ENCODE measurements around the gene ISX.
"Not testable (repeated sequence)": the region's sequence is repeated elsewhere in the genome, so short reads cannot be mapped to it uniquely, and the experiment has no call there.

Gene ISX

GRCh38 chr22:35034963-35035362, 31.0 kb upstream of the ISX start:
- no peak for FAIRE-seq
- no peak for DNase-seq (ENCODE audit: insufficient read length, low spot score)
- TF ChIP-seq TAF1 (IDR thresholded peaks at IDR 0.05; ENCODE audit: low read depth, low read length) = no peak
- TF ChIP-seq POU2F2 (IDR thresholded peaks at IDR 0.05; ENCODE audit: low read depth, low read length) = no peak
- TF ChIP-seq PAX5 (IDR thresholded peaks at IDR 0.05; ENCODE audit: insufficient read depth, low read length, severe bottlenecking) = no peak
- no peak for TF ChIP-seq POLR2AphosphoS5 (IDR thresholded peaks at IDR 0.05; ENCODE audit: low read depth, low read length)
- no peak for TF ChIP-seq POLR2A (IDR thresholded peaks at IDR 0.05; ENCODE audit: low read depth, low read length)
- no peak for TF ChIP-seq SPI1 (IDR thresholded peaks at IDR 0.05; ENCODE audit: low read depth, low read length)

- DNase-seq (ENCODE audit: insufficient read length, low spot score) = no peak
- peak; percentile 76 for FAIRE-seq
- TF ChIP-seq PAX5 (IDR thresholded peaks at IDR 0.05; ENCODE audit: insufficient read depth, low read length, severe bottlenecking) (no peak), POLR2A (IDR thresholded peaks at IDR 0.05; ENCODE audit: low read depth, low read length) (no peak), POLR2AphosphoS5 (IDR thresholded peaks at IDR 0.05; ENCODE audit: low read depth, low read length) (no peak), POU2F2 (IDR thresholded peaks at IDR 0.05; ENCODE audit: low read depth, low read length) (no peak), TAF1 (IDR thresholded peaks at IDR 0.05; ENCODE audit: low read depth, low read length) (no peak), SPI1 (IDR thresholded peaks at IDR 0.05; ENCODE audit: low read depth, low read length) (no peak)
Observed at GRCh38 chr22:35037089-35037488, 28.9 kb upstream of the ISX start.

- DNase-seq (ENCODE audit: insufficient read length, low spot score) (no peak), FAIRE-seq (no peak)
- TF ChIP-seq TAF1 (IDR thresholded peaks at IDR 0.05; ENCODE audit: low read depth, low read length) = no peak
Observed at GRCh38 chr22:35039625-35040024, 26.3 kb upstream of the ISX start.

- no peak for TF ChIP-seq POLR2AphosphoS5 (IDR thresholded peaks at IDR 0.05; ENCODE audit: low read depth, low read length)
- peak; percentile 59; the same call in 1 of the 2 replicates for TF ChIP-seq SPI1 (IDR thresholded peaks at IDR 0.05; ENCODE audit: low read depth, low read length)
- no peak for TF ChIP-seq TAF1 (IDR thresholded peaks at IDR 0.05; ENCODE audit: low read depth, low read length)
- no peak for TF ChIP-seq POLR2A (IDR thresholded peaks at IDR 0.05; ENCODE audit: low read depth, low read length)
- no peak for TF ChIP-seq POU2F2 (IDR thresholded peaks at IDR 0.05; ENCODE audit: low read depth, low read length)
- no peak for TF ChIP-seq PAX5 (IDR thresholded peaks at IDR 0.05; ENCODE audit: insufficient read depth, low read length, severe bottlenecking)
- no peak for DNase-seq (ENCODE audit: insufficient read length, low spot score)
- no peak for FAIRE-seq
Observed at GRCh38 chr22:35043252-35043933, 22.6 kb upstream of the ISX start.

GRCh38 chr22:35043934-35044319, 22.0 kb upstream of the ISX start:
- TF ChIP-seq PAX5 (IDR thresholded peaks at IDR 0.05; ENCODE audit: insufficient read depth, low read length, severe bottlenecking) (no peak), SPI1 (IDR thresholded peaks at IDR 0.05; ENCODE audit: low read depth, low read length) (no peak), POLR2AphosphoS5 (IDR thresholded peaks at IDR 0.05; ENCODE audit: low read depth, low read length) (no peak), POU2F2 (IDR thresholded peaks at IDR 0.05; ENCODE audit: low read depth, low read length) (no peak), TAF1 (IDR thresholded peaks at IDR 0.05; ENCODE audit: low read depth, low read length) (no peak), POLR2A (IDR thresholded peaks at IDR 0.05; ENCODE audit: low read depth, low read length) (no peak)
- no peak for DNase-seq (ENCODE audit: insufficient read length, low spot score)
- FAIRE-seq = no peak

GRCh38 chr22:35044607-35045390, 21.2 kb upstream of the ISX start:
- no peak for TF ChIP-seq POU2F2 (IDR thresholded peaks at IDR 0.05; ENCODE audit: low read depth, low read length)
- DNase-seq (ENCODE audit: insufficient read length, low spot score) (no peak), FAIRE-seq (no peak)

- no peak for TF ChIP-seq SPI1 (IDR thresholded peaks at IDR 0.05; ENCODE audit: low read depth, low read length)
- no peak for TF ChIP-seq POU2F2 (IDR thresholded peaks at IDR 0.05; ENCODE audit: low read depth, low read length)
- DNase-seq (ENCODE audit: insufficient read length, low spot score) (no peak), FAIRE-seq (no peak)
Observed at GRCh38 chr22:35045451-35045850, 20.5 kb upstream of the ISX start.

- FAIRE-seq = peak; percentile 76
- no peak for DNase-seq (ENCODE audit: insufficient read length, low spot score)
- TF ChIP-seq POLR2AphosphoS5 (IDR thresholded peaks at IDR 0.05; ENCODE audit: low read depth, low read length) (no peak), SPI1 (IDR thresholded peaks at IDR 0.05; ENCODE audit: low read depth, low read length) (no peak), POU2F2 (IDR thresholded peaks at IDR 0.05; ENCODE audit: low read depth, low read length) (no peak), POLR2A (IDR thresholded peaks at IDR 0.05; ENCODE audit: low read depth, low read length) (no peak), PAX5 (IDR thresholded peaks at IDR 0.05; ENCODE audit: insufficient read depth, low read length, severe bottlenecking) (no peak), TAF1 (IDR thresholded peaks at IDR 0.05; ENCODE audit: low read depth, low read length) (no peak)
Observed at GRCh38 chr22:35046744-35047462, 19.1 kb upstream of the ISX start.

- not testable (repeated sequence) for DNase-seq (ENCODE audit: insufficient read length, low spot score)
- peak; percentile 74 for FAIRE-seq
Observed at GRCh38 chr22:35050038-35050437, 15.9 kb upstream of the ISX start.

GRCh38 chr22:35051013-35051535, 14.9 kb upstream of the ISX start:
- TF ChIP-seq PAX5 (IDR thresholded peaks at IDR 0.05; ENCODE audit: insufficient read depth, low read length, severe bottlenecking) (no peak), POLR2AphosphoS5 (IDR thresholded peaks at IDR 0.05; ENCODE audit: low read depth, low read length) (no peak), SPI1 (IDR thresholded peaks at IDR 0.05; ENCODE audit: low read depth, low read length) (no peak), POLR2A (IDR thresholded peaks at IDR 0.05; ENCODE audit: low read depth, low read length) (no peak), POU2F2 (IDR thresholded peaks at IDR 0.05; ENCODE audit: low read depth, low read length) (no peak), TAF1 (IDR thresholded peaks at IDR 0.05; ENCODE audit: low read depth, low read length) (no peak)
- FAIRE-seq = no peak
- DNase-seq (ENCODE audit: insufficient read length, low spot score) = no peak
